GM12878 (cell line): ENCODE results near the gene SRSF3. TPM values are rescaled to one million over a fixed set of nuclear protein-coding genes. Genes with fewer than 3 reads are reported as not detected.
"Not testable (repeated sequence)": the region's sequence is repeated elsewhere in the genome, so short reads cannot be mapped to it uniquely, and the experiment has no call there.

ENCODE experiments used
- ATAC-seq: fragments of 200-7000 bp; cut with Tn5 transposase; 3 replicates; pipeline ENCODE4 v1.9.1; 2020; ENCODE audit warnings: mild to moderate bottlenecking, moderate library complexity
- BruUV-seq: library from RNA; stranded (reverse); fragments of 400-500 nt; replicated peaks from 2 replicates; lab custom pipeline; 2021; lab: Mats Ljungman, UMichigan
- CTCF ChIA-PET: fragments of 300-600 bp; sonication (Branson Sonifier 250); formaldehyde crosslinking; extraction: SDS; loops from one replicate; lab custom pipeline; 2021; ENCODE audit warnings: inconsistent platforms; lab: Yijun Ruan, JAX
- POLR2A ChIA-PET: fragments of 350-600 bp; formaldehyde crosslinking; extraction: SDS; loops from one replicate; lab custom pipeline; 2021; ENCODE audit warnings: inconsistent platforms; lab: Charles Lee
- RAD21 ChIA-PET: fragments of 300-600 bp; sonication (Branson Sonifier 250); formaldehyde crosslinking; loops from one replicate; lab custom pipeline; 2023; ENCODE audit warnings: antibody characterized with exemption; ENCODE audit not compliant: unreplicated experiment; lab: Charles Lee
- SMC1A ChIA-PET: fragments of 300-600 bp; sonication (Branson Sonifier 250); formaldehyde crosslinking; loops from one replicate; lab custom pipeline; 2023; ENCODE audit not compliant: unreplicated experiment, uncharacterized antibody; lab: Charles Lee
- DNase-seq: peaks from one replicate; pipeline ENCODE4 v3.0.0-alpha.2; 2011; ENCODE audit warnings: low read depth, low spot score
- FAIRE-seq: peaks from 3 replicates; lab custom pipeline; 2011; peaks lifted over from hg19 to GRCh38; lab: Jason Lieb, UNC
- H2AFZ ChIP-seq: 2 replicates; pipeline ENCODE4 v1.6.0; 2011; ENCODE audit warnings: low read depth, low read length, control low read depth; ENCODE audit not compliant: control insufficient read depth
- H3K27ac ChIP-seq: 2 replicates; pipeline ENCODE4 v1.5.1; 2011; ENCODE audit warnings: control low read depth; ENCODE audit not compliant: control insufficient read depth, insufficient read depth
- H3K27me3 ChIP-seq, 2 experiments: replicated peaks in 1 of 2; 2 replicates each; pipeline versions ENCODE4 v1.6.0 to v1.6.1; 2011; ENCODE audit warnings: low read length in 1 of 2; ENCODE audit not compliant: control insufficient read depth in 2 of 2, insufficient read depth in 2 of 2
- H3K36me3 ChIP-seq, 2 experiments: 2 replicates each; pipeline ENCODE4 v1.5.1; 2011; ENCODE audit warnings: low read length in 1 of 2; ENCODE audit not compliant: control insufficient read depth in 2 of 2, insufficient read depth in 2 of 2
- H3K4me1 ChIP-seq: 2 replicates; pipeline ENCODE4 v1.6.1; 2011; ENCODE audit warnings: mild to moderate bottlenecking, low read length, moderate library complexity, mixed read lengths; ENCODE audit not compliant: control insufficient read depth, insufficient read depth
- H3K4me2 ChIP-seq: 2 replicates; pipeline ENCODE4 v1.6.0; 2011; ENCODE audit warnings: control low read depth; ENCODE audit not compliant: control insufficient read depth, insufficient read depth
- H3K4me3 ChIP-seq: fragments of 200-600 bp; sonication (generic); 2 replicates; pipeline ENCODE4 v1.5.1; 2016
- H3K79me2 ChIP-seq: 2 replicates; pipeline ENCODE4 v1.6.0; 2011; ENCODE audit warnings: low read length; ENCODE audit not compliant: control insufficient read depth, insufficient read depth
- H3K9ac ChIP-seq: 2 replicates; pipeline ENCODE4 v1.8.0; 2011; ENCODE audit warnings: low read length, control low read depth, mixed read lengths; ENCODE audit not compliant: control insufficient read depth, insufficient read depth
- H3K9me3 ChIP-seq: replicated peaks from 3 replicates; pipeline ENCODE4 v1.5.1; 2011; ENCODE audit warnings: mild to moderate bottlenecking, low read length; ENCODE audit not compliant: control insufficient read depth, insufficient read depth
- H4K20me1 ChIP-seq: 2 replicates; pipeline ENCODE4 v1.6.0; 2011; ENCODE audit not compliant: control insufficient read depth, insufficient read depth
- BACH1 ChIP-seq: fragments of 450-650 bp; IDR thresholded peaks from 2 replicates; pipeline ENCODE4 v1.6.1; 2017; ENCODE audit warnings: mild to moderate bottlenecking, borderline replicate concordance
- BCL3 ChIP-seq: IDR thresholded peaks from 2 replicates; pipeline ENCODE4 v1.6.1; 2011; ENCODE audit warnings: borderline replicate concordance, low read depth, mild to moderate bottlenecking, moderate library complexity, low read length; ENCODE audit not compliant: insufficient read depth, poor library complexity, severe bottlenecking
- FOXM1 ChIP-seq: IDR thresholded peaks from 2 replicates; pipeline ENCODE4 v1.6.1; 2012; ENCODE audit warnings: low read depth, mild to moderate bottlenecking, inconsistent platforms, low read length, moderate library complexity
- MTA2 ChIP-seq: fragments of 450-650 bp; IDR thresholded peaks from 2 replicates; pipeline ENCODE4 v1.6.1; 2016; ENCODE audit warnings: low read depth, mild to moderate bottlenecking, moderate library complexity
- PAX8 ChIP-seq: fragments of 450-650 bp; IDR thresholded peaks from 2 replicates; pipeline ENCODE4 v1.6.1; 2017; ENCODE audit warnings: mild to moderate bottlenecking, moderate library complexity
- POLR2AphosphoS5 ChIP-seq: IDR thresholded peaks from 2 replicates; pipeline ENCODE4 v1.6.1; 2011; ENCODE audit warnings: mild to moderate bottlenecking, low read length, inconsistent platforms
- POU2F2 ChIP-seq: IDR thresholded peaks from 3 replicates; pipeline ENCODE4 v1.6.1; 2011; ENCODE audit warnings: low read depth, mild to moderate bottlenecking, low read length, borderline replicate concordance
- SUZ12 ChIP-seq: fragments of 200-600 bp; sonication (generic); IDR thresholded peaks from one replicate; pipeline ENCODE4 v1.6.1; 2018; ENCODE audit warnings: antibody characterized with exemption, mild to moderate bottlenecking; ENCODE audit not compliant: unreplicated experiment
- ZSCAN29 ChIP-seq: fragments of 450-650 bp; IDR thresholded peaks from 2 replicates; pipeline ENCODE4 v1.6.1; 2017; ENCODE audit warnings: mild to moderate bottlenecking, moderate library complexity
- WGBS: methylation state at CpG from one replicate; pipeline ENCODE4 v1.1.6; 2016; ENCODE audit warnings: low lambda C conversion rate; ENCODE audit not compliant: insufficient replicate concordance, insufficient coverage; ENCODE audit errors: missing lambda C conversion rate; 5-methylcytosine and 5-hydroxymethylcytosine counted together
- in situ Hi-C: fragments of 300-500 bp; cut with MboI; formaldehyde crosslinking; loops from 9 replicates; pipeline ENCODE4 v1.14.3; 2018; ENCODE audit warnings: mixed read lengths
- intact Hi-C: fragments of 100-400 bp; cut with micrococcal nuclease; formaldehyde crosslinking; loops from one replicate; pipeline ENCODE4 v1.14.2; 2022; ENCODE audit not compliant: unreplicated experiment
- polyA plus RNA-seq, 11 experiments: library from polyadenylated mRNA; depleted of rRNA in 4 of 11; unstranded in 6 of 11; stranded (reverse) in 5 of 11; fragments of >200 nt; fragmentation: Nextera tagmentation in 4 of 11; fragmentation: Illumina TruSeq in 1 of 11; extraction: Ambion mirVana in 4 of 11; extraction: Trizol in 1 of 11; gene quantifications; 1 replicate in 1 of 11; 2 replicates in 10 of 11; pipeline versions ENCODE4 v1.2.1 to v1.2.3, GENCODE V29; 2011 to 2016; ENCODE audit warnings: inconsistent platforms in 2 of 11, missing spikeins in 2 of 11, low read depth in 1 of 11
- total RNA-seq, 4 experiments: library from RNA; depleted of rRNA in 3 of 4; stranded (reverse); fragments of >200 nt in 3 of 4; fragmentation: Illumina TruSeq in 1 of 4; extraction: Trizol in 1 of 4; gene quantifications; 2 replicates each; pipeline versions ENCODE4 v1.2.1 to v1.2.3, GENCODE V29; 2013 to 2021

SRSF3 gene
- total and polyA plus RNA-seq, 10 of the 15 experiments (the other 5 are each of a cell fraction or from before 2014, with no cell fraction given) = 195 to 1,377 (median 493) TPM

GRCh38 chr6:36607305-36607682, 13.1 kb downstream of the SRSF3 start:
- Histone ChIP-seq H3K79me2 (peaks cover 27% of the 10 kb centered on the region), H3K36me3 (peaks cover 19 to 55% of the 10 kb centered on the region in 2 experiments)
- H2AFZ ChIP-seq, in situ Hi-C loops, H3K9me3 ChIP-seq, intact Hi-C loops, H4K20me1 ChIP-seq, H3K4me3 ChIP-seq, BruUV-seq: not testable (repeated sequence)
- ChIA-PET POLR2A (interaction anchor here (0.6 to 1.8 kb wide), 6 partner anchors 9 to 222 kb away, joined by 3 to 5 read pairs (median 4); no protein-coding TSS in a partner anchor), RAD21 (interaction anchor here (1.1 to 1.5 kb wide), 3 partner anchors 117 to 149 kb away, joined by 3 to 4 read pairs (median 3); no protein-coding TSS in a partner anchor)
- TF ChIP-seq POLR2AphosphoS5 = 0 out of 2 replicates have a peak, but pooled peaks have one; percentile 6
- TF ChIP-seq, all 136 proteins: peak for 1; not testable (repeated sequence) for 135
- ATAC-seq, H3K4me1 ChIP-seq, H3K27ac ChIP-seq, H3K4me2 ChIP-seq, H3K9ac ChIP-seq, FAIRE-seq, DNase-seq, H3K27me3 ChIP-seq: not testable (repeated sequence)
- ChIA-PET SMC1A (interaction anchor here (1.0 to 5.2 kb wide), 5 partner anchors 8 to 50 kb away, joined by 3 to 50 read pairs (median 4); no protein-coding TSS in a partner anchor), CTCF (interaction anchor here (0.7 to 5.0 kb wide), 6 partner anchors 8 to 184 kb away, joined by 3 to 20 read pairs (median 6); no protein-coding TSS in a partner anchor)
- 98% methylated on average over 8 of the region's 8 CpGs for WGBS

- POLR2A ChIA-PET = interaction anchor here (0.7 to 2.3 kb wide), 8 partner anchors 9 to 223 kb away, joined by 3 to 15 read pairs (median 5); no protein-coding TSS in a partner anchor
- H3K27me3 ChIP-seq = no peaks in the 10 kb centered on the region
- in situ Hi-C loops = no loop called here
- H2AFZ ChIP-seq = no peak overlapping the region
- H3K79me2 ChIP-seq = peaks cover 22% of the 10 kb centered on the region
- ATAC-seq (no peak), DNase-seq (no peak), FAIRE-seq (no peak)
- H3K9me3 ChIP-seq = no peaks in the 10 kb centered on the region
- H3K9ac ChIP-seq = no peak overlapping the region
- SMC1A ChIA-PET = interaction anchor here (1.1 to 5.2 kb wide), 4 partner anchors 9 to 18 kb away, joined by 3 to 50 read pairs (median 4); no protein-coding TSS in a partner anchor
- peaks cover 19 to 55% of the 10 kb centered on the region in 2 experiments for H3K36me3 ChIP-seq
- RAD21 ChIA-PET = interaction anchor here (0.6 to 1.5 kb wide), 9 partner anchors 9 to 563 kb away, joined by 3 to 5 read pairs (median 3); no protein-coding TSS in a partner anchor
- no peaks in the 10 kb centered on the region for H3K4me1 ChIP-seq
- no peak overlapping the region for H3K4me2 ChIP-seq
- intact Hi-C loops = no loop called here
- TF ChIP-seq FOXM1 (no peak), ZSCAN29 (no peak), BACH1 (0 out of 2 replicates have a peak, but pooled peaks have one; percentile 7), POU2F2 (no peak), PAX8 (no peak), SUZ12 (no peak), MTA2 (no peak), POLR2AphosphoS5 (0 out of 2 replicates have a peak, but pooled peaks have one; percentile 34), BCL3 (no peak)
- TF ChIP-seq, all 136 proteins: peak for 2
- Histone ChIP-seq H3K4me3 (no peak overlapping the region), H3K27ac (peak overlapping the region; percentile 8; the same call in 1 of the 2 replicates), H4K20me1 (no peaks in the 10 kb centered on the region; the same call in 1 of the 2 replicates)
- 68% methylated on average over 10 of the region's 10 CpGs for WGBS
- no TSS peak for BruUV-seq
- CTCF ChIA-PET = interaction anchor here (1.0 to 5.0 kb wide), 4 partner anchors 7 to 185 kb away, joined by 3 to 20 read pairs (median 11); no protein-coding TSS in a partner anchor
These were observed 13.7 kb downstream of the SRSF3 start for GRCh38 chr6:36607683-36608386.
